ENCODE results near the gene AGAP2. TPM values are rescaled to one million over a fixed set of nuclear protein-coding genes. Genes with fewer than 3 reads are reported as not detected.

AGAP2 gene
- total RNA-seq, 1 experiment from 2014 or later = 5.3 TPM

- H3K9me3 Mint-ChIP-seq = no peaks in the 10 kb centered on the region
- H2AFZ ChIP-seq (ENCODE audit: low read length) = no peak overlapping the region
- no peak overlapping the region for H2BK120ac ChIP-seq (ENCODE audit: low read depth, low read length, poor library complexity, severe bottlenecking)
- no peak overlapping the region for H4K5ac ChIP-seq (ENCODE audit: insufficient read length, low read depth, low read length)
- no peaks in the 10 kb centered on the region for H3K79me1 ChIP-seq (ENCODE audit: insufficient read depth, low read depth, low read length, poor library complexity, severe bottlenecking)
- no peak overlapping the region for H4K8ac ChIP-seq (replicated peaks; ENCODE audit: insufficient read length, low read depth, low read length)
- H3K27me3 Mint-ChIP-seq (ENCODE audit: low read depth) = peaks cover 7% of the 10 kb centered on the region; the same call in 1 of the 2 replicates
- no peak overlapping the region for H3T11ph ChIP-seq (ENCODE audit: low read length)
- no peak overlapping the region for H3K14ac ChIP-seq (ENCODE audit: insufficient read depth, low read length)
- H3K9ac ChIP-seq (ENCODE audit: extremely low read depth, insufficient read length, low read length) = no peak overlapping the region
- no peak for DNase-seq
- no peak overlapping the region for H3K18ac ChIP-seq (ENCODE audit: insufficient read length, low read depth, low read length)
- H3K23me2 ChIP-seq (ENCODE audit: insufficient read length, low read depth, low read length, poor library complexity, severe bottlenecking) = peaks cover 5% of the 10 kb centered on the region
- TF ChIP-seq CTCF (conservative IDR thresholded peaks at IDR 0.05) = no peak
- no peaks in the 10 kb centered on the region for H3K27me3 ChIP-seq (ENCODE audit: insufficient read depth, low read length)
- no peaks in the 10 kb centered on the region for H3K9me3 ChIP-seq (ENCODE audit: control insufficient read depth, low read depth, low read length)
- no peaks in the 10 kb centered on the region for H3K4me1 ChIP-seq (ENCODE audit: insufficient read depth, low read length)
- no peak overlapping the region for H2BK5ac ChIP-seq (ENCODE audit: insufficient read length, low read length)
- no peaks in the 10 kb centered on the region for H4K20me1 ChIP-seq (ENCODE audit: control insufficient read depth, insufficient read depth, insufficient read length)
- H3K4me2 ChIP-seq (ENCODE audit: insufficient read depth, insufficient read length, low read length) = no peak overlapping the region
- peaks cover 2 to 5% of the 10 kb centered on the region in 2 experiments; a peak in 3 of 4 replicates for H3K4me1 Mint-ChIP-seq
- no peaks in the 10 kb centered on the region for H3K79me2 ChIP-seq (ENCODE audit: insufficient read depth, low read length)
- H3K27ac ChIP-seq (ENCODE audit: insufficient read length, low read depth, low read length) = no peak overlapping the region
- H4K91ac ChIP-seq (ENCODE audit: insufficient read length, low read depth, low read length) = no peak overlapping the region
- H3K4me3 Mint-ChIP-seq = no peak overlapping the region
- no peak overlapping the region for H2BK20ac ChIP-seq (ENCODE audit: low read depth, low read length, poor library complexity, severe bottlenecking)
- H3K36me3 Mint-ChIP-seq (ENCODE audit: insufficient read depth in 1 of 3, low read depth in 3 of 3) = peaks cover 0 to 5% (median 0%) of the 10 kb centered on the region in 3 experiments; a peak in 1 of 7 replicates
- no peak overlapping the region for H2BK15ac ChIP-seq (ENCODE audit: low read depth, low read length)
- no peak overlapping the region for H3K56ac ChIP-seq (ENCODE audit: insufficient read length, low read depth, low read length)
- H3K4ac ChIP-seq (ENCODE audit: low read depth, low read length) = no peak overlapping the region
- no peak overlapping the region for H3K27ac Mint-ChIP-seq
- no peak overlapping the region for H2AK5ac ChIP-seq (ENCODE audit: insufficient read length, low read length)
- WGBS (ENCODE audit: extremely low coverage, insufficient read length, low lambda C conversion rate) = no CpG with 5 or more reads among the region's 7 CpGs
- H2BK12ac ChIP-seq (ENCODE audit: insufficient read length, low read depth, low read length) = no peak overlapping the region
- no peak overlapping the region for H3K23ac ChIP-seq (ENCODE audit: insufficient read length, low read depth, low read length)
Observed at GRCh38 chr12:57777367-57777766, 38.8 kb upstream of the AGAP2 start.

Measured in H9 (cell line).